Loucy (cell line): ENCODE results near the gene SLC16A8.
A peak's percentile ranks its signal among the peaks of the same experiment; 100 is the strongest.

ENCODE experiments used
- H2AFZ ChIP-seq: fragments of 200-600 bp; sonication (generic); 2 replicates; pipeline ENCODE4 v1.6.0; 2016; ENCODE audit warnings: antibody characterized with exemption, mild to moderate bottlenecking, low read length, moderate library complexity
- H3F3A ChIP-seq: fragments of 200-600 bp; 2 replicates; pipeline ENCODE4 v1.6.0; 2016; ENCODE audit warnings: antibody characterized with exemption, low read depth, mild to moderate bottlenecking
- H3K27me3 ChIP-seq: fragments of 200-600 bp; sonication (generic); 2 replicates; pipeline ENCODE4 v1.6.1; 2014; ENCODE audit warnings: low read length, mild to moderate bottlenecking; ENCODE audit not compliant: insufficient read depth, poor library complexity, severe bottlenecking
- H3K36me3 ChIP-seq: fragments of 200-600 bp; sonication (generic); 2 replicates; pipeline ENCODE4 v1.6.1; 2016; ENCODE audit warnings: low read length; ENCODE audit not compliant: insufficient read depth
- H3K4me1 ChIP-seq: fragments of 200-600 bp; sonication (generic); 2 replicates; pipeline ENCODE4 v1.5.1; 2014; ENCODE audit warnings: low read length, mild to moderate bottlenecking; ENCODE audit not compliant: insufficient read depth, poor library complexity, severe bottlenecking
- H3K4me2 ChIP-seq: fragments of 200-600 bp; sonication (generic); 2 replicates; pipeline ENCODE4 v1.6.0; 2014; ENCODE audit warnings: antibody characterized with exemption, low read length, low read depth, mild to moderate bottlenecking; ENCODE audit not compliant: poor library complexity, severe bottlenecking
- H3K4me3 ChIP-seq: fragments of 200-600 bp; sonication (generic); 2 replicates; pipeline ENCODE4 v1.5.1; 2014; ENCODE audit warnings: low read length, mild to moderate bottlenecking, mixed read lengths; ENCODE audit not compliant: poor library complexity, severe bottlenecking
- H3K79me2 ChIP-seq: fragments of 200-600 bp; sonication (generic); 2 replicates; pipeline ENCODE4 v1.6.1; 2014; ENCODE audit warnings: low read length; ENCODE audit not compliant: insufficient read depth
- H3K9ac ChIP-seq: fragments of 200-600 bp; sonication (generic); 2 replicates; pipeline ENCODE4 v1.6.0; 2014; ENCODE audit warnings: mild to moderate bottlenecking, low read depth, low read length, moderate library complexity; ENCODE audit not compliant: poor library complexity, severe bottlenecking
- H3K9me2 ChIP-seq: fragments of 200-600 bp; sonication (generic); replicated peaks from 2 replicates; pipeline ENCODE4 v1.6.1; 2016; ENCODE audit warnings: low read depth, low read length, mixed read lengths
- H3K9me3 ChIP-seq: fragments of 200-600 bp; sonication (generic); 2 replicates; pipeline ENCODE4 v1.6.1; 2014; ENCODE audit warnings: mild to moderate bottlenecking, antibody characterized with exemption, low read length, low read depth; ENCODE audit not compliant: insufficient read depth
- H4K20me1 ChIP-seq: fragments of 200-600 bp; sonication (generic); 2 replicates; pipeline ENCODE4 v1.6.0; 2014; ENCODE audit warnings: antibody characterized with exemption, low read length, mild to moderate bottlenecking; ENCODE audit not compliant: insufficient read depth, poor library complexity, severe bottlenecking
- CTCF ChIP-seq: fragments of 200-600 bp; sonication (generic); conservative IDR thresholded peaks from 2 replicates; pipeline ENCODE4 v1.5.1; 2014; ENCODE audit warnings: mild to moderate bottlenecking, antibody characterized with exemption, low read length
- EZH2phosphoT487 ChIP-seq: fragments of 200-600 bp; IDR thresholded peaks from 2 replicates; pipeline ENCODE4 v1.6.1; 2018; ENCODE audit warnings: antibody characterized with exemption, mild to moderate bottlenecking, moderate library complexity, borderline replicate concordance

Gene SLC16A8

GRCh38 chr22:38106814-38107578 is 23.0 kb upstream of the SLC16A8 start:
- Histone ChIP-seq H3F3A (peaks cover 4% of the 10 kb centered on the region; the same call in 1 of the 2 replicates), H3K4me3 (no peak overlapping the region), H3K4me2 (no peak overlapping the region), H2AFZ (no peak overlapping the region), H3K79me2 (no peaks in the 10 kb centered on the region), H4K20me1 (no peaks in the 10 kb centered on the region), H3K36me3 (no peaks in the 10 kb centered on the region), H3K9me3 (no peaks in the 10 kb centered on the region), H3K4me1 (peaks cover 8% of the 10 kb centered on the region), H3K9ac (no peak overlapping the region), H3K9me2 (no peaks in the 10 kb centered on the region), H3K27me3 (no peaks in the 10 kb centered on the region)
- no peak for TF ChIP-seq CTCF

- Histone ChIP-seq H3K27me3 (no peaks in the 10 kb centered on the region), H3K4me1 (peaks cover 8% of the 10 kb centered on the region), H3K4me3 (no peak overlapping the region), H3K4me2 (no peak overlapping the region), H3K79me2 (no peaks in the 10 kb centered on the region), H3K36me3 (no peaks in the 10 kb centered on the region), H3K9me2 (no peaks in the 10 kb centered on the region), H3K9me3 (no peaks in the 10 kb centered on the region), H3K9ac (no peak overlapping the region), H2AFZ (no peak overlapping the region), H4K20me1 (no peaks in the 10 kb centered on the region), H3F3A (peaks cover 4% of the 10 kb centered on the region; the same call in 1 of the 2 replicates)
- TF ChIP-seq EZH2phosphoT487 (no peak), CTCF (peak; percentile 53)
These were observed 20.1 kb upstream of the SLC16A8 start for GRCh38 chr22:38104084-38104483.

- no peaks in the 10 kb centered on the region for H3K9me2 ChIP-seq
- no peak overlapping the region for H3K4me3 ChIP-seq
- H3K79me2 ChIP-seq: no peaks in the 10 kb centered on the region
- H3K4me1 ChIP-seq: peaks cover 8% of the 10 kb centered on the region
- no peaks in the 10 kb centered on the region for H4K20me1 ChIP-seq
- H3K36me3 ChIP-seq: no peaks in the 10 kb centered on the region
- H3K9ac ChIP-seq: no peak overlapping the region
- no peak for TF ChIP-seq CTCF
- no peak for TF ChIP-seq EZH2phosphoT487
- H3F3A ChIP-seq: peaks cover 4% of the 10 kb centered on the region; the same call in 1 of the 2 replicates
- H3K27me3 ChIP-seq: no peaks in the 10 kb centered on the region
- H2AFZ ChIP-seq: no peak overlapping the region
- no peak overlapping the region for H3K4me2 ChIP-seq
- H3K9me3 ChIP-seq: no peaks in the 10 kb centered on the region
These were observed 19.7 kb upstream of the SLC16A8 start for GRCh38 chr22:38103641-38104040.
